ENCODE data around the gene NXPH3. TPM values are rescaled to one million over a fixed set of nuclear protein-coding genes. Genes with fewer than 3 reads are reported as not detected.

The NXPH3 gene
- total and polyA plus RNA-seq, 8 donors: 0.19 to 1.1 (median 0.33) TPM

- Histone ChIP-seq H3K9me3 (no peaks in the 10 kb centered on the region), H3K27ac (peak overlapping the region in 3 of 4 donors; percentile 3 to 61 (median 50)), H3K36me3 (peaks cover 0 to 33% (median 18%) of the 10 kb centered on the region in 3 donors), H3K4me3 (no peak overlapping the region), H3K4me1 (peaks cover 18 to 31% (median 18%) of the 10 kb centered on the region in 3 donors), H3K27me3 (no peaks in the 10 kb centered on the region)
- intact Hi-C loops (cut with DNase I): no loop called here
- WGBS, 2 donors: 15 to 19% methylated on average over 5 of the region's 5 CpGs
- ATAC-seq (peak; percentile 85 to 93 (median 90)), DNase-seq (peak in 4 of 6 donors; percentile 39 to 57 (median 42)), FAIRE-seq (no peak)
- TF ChIP-seq CTCF (IDR thresholded peaks at IDR 0.05): no peak
Measured at GRCh38 chr17:49610883-49611584, 35.4 kb downstream of the NXPH3 start.

- DNase-seq: no peak
- no peak for FAIRE-seq
- Histone ChIP-seq H3K36me3 (peaks cover 0 to 24% (median 11%) of the 10 kb centered on the region in 3 donors), H3K4me3 (no peak overlapping the region), H3K9me3 (no peaks in the 10 kb centered on the region), H3K27me3 (no peaks in the 10 kb centered on the region), H3K4me1 (peaks cover 18 to 35% (median 26%) of the 10 kb centered on the region in 3 donors), H3K27ac (no peak overlapping the region)
- intact Hi-C loops (cut with DNase I): no loop called here
- 37 to 48% methylated on average over 1 of the region's 1 CpG for WGBS, 2 donors
- no peak for TF ChIP-seq CTCF (IDR thresholded peaks at IDR 0.05)
- ATAC-seq: no peak
Measured at GRCh38 chr17:49612726-49613125, 37.1 kb downstream of the NXPH3 start.

GRCh38 chr17:49613182-49613800 is 37.6 kb downstream of the NXPH3 start:
- Histone ChIP-seq H3K9me3 (no peaks in the 10 kb centered on the region), H3K27me3 (no peaks in the 10 kb centered on the region), H3K4me1 (peaks cover 18 to 35% (median 26%) of the 10 kb centered on the region in 3 donors), H3K27ac (no peak overlapping the region), H3K4me3 (no peak overlapping the region), H3K36me3 (peaks cover 0 to 25% (median 8%) of the 10 kb centered on the region in 3 donors)
- no peak for DNase-seq
- WGBS, 2 donors: 97 to 98% methylated on average over 1 of the region's 1 CpG
- intact Hi-C loops (cut with DNase I): no loop called here
- no peak for FAIRE-seq
- no peak for ATAC-seq
- TF ChIP-seq CTCF (IDR thresholded peaks at IDR 0.05): no peak

GRCh38 chr17:49616086-49616485 is 40.4 kb downstream of the NXPH3 start:
- peaks cover 8 to 24% (median 18%) of the 10 kb centered on the region in 3 donors for H3K4me1 ChIP-seq
- intact Hi-C loops (cut with DNase I): no loop called here
- FAIRE-seq (no peak), ATAC-seq (no peak), DNase-seq (no peak)
- WGBS, 2 donors: 77 to 80% methylated on average over 3 of the region's 3 CpGs
- H3K9me3 ChIP-seq: no peaks in the 10 kb centered on the region
- H3K36me3 ChIP-seq: peaks cover 0 to 35% (median 7%) of the 10 kb centered on the region in 3 donors
- no peak overlapping the region for H3K4me3 ChIP-seq
- TF ChIP-seq CTCF (IDR thresholded peaks at IDR 0.05): no peak
- H3K27ac ChIP-seq: no peak overlapping the region
- H3K27me3 ChIP-seq: no peaks in the 10 kb centered on the region
